ENCODE data around the gene EFNA5. TPM values are rescaled to one million over a fixed set of nuclear protein-coding genes. Genes with fewer than 3 reads are reported as not detected.

Gene EFNA5
- polyA plus RNA-seq, 1 donor (not counting 4 experiments of a cell fraction or from before 2014, with no cell fraction given): 4.8 TPM

DNA sequence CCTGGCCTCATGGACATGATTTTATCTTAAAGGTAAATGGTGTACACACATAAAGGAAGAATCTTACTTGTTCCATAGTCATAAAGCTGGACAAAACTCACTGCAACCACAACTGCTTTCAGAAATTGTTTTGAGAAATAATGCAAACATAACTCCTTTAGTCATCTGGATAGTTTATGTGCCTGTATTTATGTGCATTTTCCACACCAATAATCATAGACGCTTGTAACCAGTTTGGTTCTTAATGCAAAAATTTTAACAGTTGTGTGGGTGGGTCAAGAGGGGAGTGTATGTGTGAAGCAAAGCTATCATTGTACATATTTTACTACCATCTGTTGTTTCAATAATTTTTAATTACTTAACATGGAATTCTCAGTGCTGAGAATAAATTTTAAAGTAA, 80.1 kb downstream of the EFNA5 start:
- dilution Hi-C loops (cut with MboI; ENCODE audit: extremely low pct_ligation_motif_present, low sequenced_read_pairs): no loop called here
- Histone ChIP-seq H3K9me3 (ENCODE audit: control insufficient read depth, low read depth, low read length) (no peaks in the 10 kb centered on the region), H3K9me1 (ENCODE audit: control insufficient read depth, extremely low read depth, insufficient read depth, low read length) (no peaks in the 10 kb centered on the region), H4K20me1 (ENCODE audit: control insufficient read depth, extremely low read depth, insufficient read depth, low read length) (no peaks in the 10 kb centered on the region), H3K36me3 (ENCODE audit: control insufficient read depth in 2 of 2, extremely low read depth in 1 of 2, insufficient read depth in 2 of 2, low read length in 2 of 2) (no peaks in the 10 kb centered on the region), H3K4me2 (ENCODE audit: control insufficient read depth, extremely low read depth, insufficient read depth, low read depth, low read length) (no peak overlapping the region), H3K4me3 (ENCODE audit: control insufficient read depth in 2 of 3, extremely low read depth in 1 of 3, insufficient read depth in 2 of 3, low read depth in 1 of 3, low read length in 3 of 3) (no peak overlapping the region), H2AFZ (ENCODE audit: control insufficient read depth, low read length) (no peak overlapping the region), H3K27ac (ENCODE audit: control insufficient read depth, insufficient read depth, low read length) (no peak overlapping the region), H3K4me1 (ENCODE audit: control insufficient read depth, extremely low read depth, insufficient read depth, low read length) (peaks cover 13% of the 10 kb centered on the region), H3K79me2 (ENCODE audit: control insufficient read depth, insufficient read depth, low read length) (peaks cover 3% of the 10 kb centered on the region), H3K9ac (ENCODE audit: control insufficient read depth, extremely low read depth, insufficient read depth, low read length) (no peak overlapping the region), H3K27me3 (ENCODE audit: control insufficient read depth, extremely low read depth, insufficient read depth, low read length) (no peaks in the 10 kb centered on the region)
- no peak for TF ChIP-seq EZH2 (IDR thresholded peaks at IDR 0.05; ENCODE audit: low read length)
- TF ChIP-seq, protein P1, sequence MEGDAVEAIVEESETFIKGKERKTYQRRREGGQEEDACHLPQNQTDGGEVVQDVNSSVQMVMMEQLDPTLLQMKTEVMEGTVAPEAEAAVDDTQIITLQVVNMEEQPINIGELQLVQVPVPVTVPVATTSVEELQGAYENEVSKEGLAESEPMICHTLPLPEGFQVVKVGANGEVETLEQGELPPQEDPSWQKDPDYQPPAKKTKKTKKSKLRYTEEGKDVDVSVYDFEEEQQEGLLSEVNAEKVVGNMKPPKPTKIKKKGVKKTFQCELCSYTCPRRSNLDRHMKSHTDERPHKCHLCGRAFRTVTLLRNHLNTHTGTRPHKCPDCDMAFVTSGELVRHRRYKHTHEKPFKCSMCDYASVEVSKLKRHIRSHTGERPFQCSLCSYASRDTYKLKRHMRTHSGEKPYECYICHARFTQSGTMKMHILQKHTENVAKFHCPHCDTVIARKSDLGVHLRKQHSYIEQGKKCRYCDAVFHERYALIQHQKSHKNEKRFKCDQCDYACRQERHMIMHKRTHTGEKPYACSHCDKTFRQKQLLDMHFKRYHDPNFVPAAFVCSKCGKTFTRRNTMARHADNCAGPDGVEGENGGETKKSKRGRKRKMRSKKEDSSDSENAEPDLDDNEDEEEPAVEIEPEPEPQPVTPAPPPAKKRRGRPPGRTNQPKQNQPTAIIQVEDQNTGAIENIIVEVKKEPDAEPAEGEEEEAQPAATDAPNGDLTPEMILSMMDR (optimal IDR thresholded peaks at IDR 0.05 in 1 of 3, IDR thresholded peaks at IDR 0.05 in 1 of 3, conservative IDR thresholded peaks at IDR 0.05 in 1 of 3; ENCODE audit: extremely low read depth in 1 of 3, insufficient read depth in 2 of 3, low read length in 3 of 3): no peak
- FAIRE-seq (no peak), DNase-seq (ENCODE audit: low read depth, low spot score) (no peak)

DNA sequence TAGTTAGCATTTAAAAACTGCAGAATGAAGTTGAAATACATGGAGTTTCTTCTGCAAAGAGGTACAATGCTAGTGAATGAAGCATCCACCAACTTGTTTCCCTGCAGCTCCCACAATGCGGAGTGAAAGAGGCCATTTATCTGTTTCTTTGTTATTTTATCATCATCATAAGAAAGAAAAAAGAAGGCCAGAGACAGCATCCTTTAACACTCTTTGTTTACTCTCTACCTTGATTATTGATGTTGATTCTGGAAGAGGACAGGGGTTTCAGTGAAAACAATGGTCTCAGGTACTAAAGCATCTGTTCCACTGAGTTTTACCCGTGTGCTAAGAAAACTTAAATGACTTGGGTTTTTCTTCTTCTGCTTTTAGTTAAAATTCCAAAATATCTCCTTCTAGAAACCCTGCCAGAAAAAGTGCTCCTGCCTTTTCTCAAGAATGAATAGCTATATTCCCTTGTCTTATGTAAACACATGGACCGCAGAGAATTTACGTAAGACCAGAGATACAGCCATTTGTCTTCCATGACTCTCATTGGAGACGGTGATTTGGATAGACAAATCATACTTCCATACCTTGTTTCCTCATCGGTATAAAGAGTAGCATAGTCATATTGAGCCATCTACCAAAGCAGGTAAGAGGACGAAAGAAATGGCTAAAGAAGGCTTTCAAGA, 81.1 kb downstream of the EFNA5 start:
- dilution Hi-C loops (cut with MboI; ENCODE audit: extremely low pct_ligation_motif_present, low sequenced_read_pairs): no loop called here
- H3K9ac ChIP-seq (ENCODE audit: control insufficient read depth, extremely low read depth, insufficient read depth, low read length): no peak overlapping the region
- H3K9me3 ChIP-seq (ENCODE audit: control insufficient read depth, low read depth, low read length): no peaks in the 10 kb centered on the region
- no peak overlapping the region for H2AFZ ChIP-seq (ENCODE audit: control insufficient read depth, low read length)
- FAIRE-seq: no peak
- no peak overlapping the region for H3K27ac ChIP-seq (ENCODE audit: control insufficient read depth, insufficient read depth, low read length)
- peaks cover 2% of the 10 kb centered on the region for H3K79me2 ChIP-seq (ENCODE audit: control insufficient read depth, insufficient read depth, low read length)
- no peak overlapping the region for H3K4me3 ChIP-seq (ENCODE audit: control insufficient read depth in 2 of 3, extremely low read depth in 1 of 3, insufficient read depth in 2 of 3, low read depth in 1 of 3, low read length in 3 of 3)
- H3K4me2 ChIP-seq (ENCODE audit: control insufficient read depth, extremely low read depth, insufficient read depth, low read depth, low read length): no peak overlapping the region
- H3K4me1 ChIP-seq (ENCODE audit: control insufficient read depth, extremely low read depth, insufficient read depth, low read length): peaks cover 10% of the 10 kb centered on the region
- no peaks in the 10 kb centered on the region for H3K27me3 ChIP-seq (ENCODE audit: control insufficient read depth, extremely low read depth, insufficient read depth, low read length)
- no peak for DNase-seq (ENCODE audit: low read depth, low spot score)
- TF ChIP-seq EZH2 (IDR thresholded peaks at IDR 0.05; ENCODE audit: low read length): no peak
- TF ChIP-seq, protein P1 (optimal IDR thresholded peaks at IDR 0.05 in 1 of 3, IDR thresholded peaks at IDR 0.05 in 1 of 3, conservative IDR thresholded peaks at IDR 0.05 in 1 of 3; ENCODE audit: extremely low read depth in 1 of 3, insufficient read depth in 2 of 3, low read length in 3 of 3): no peak
- no peaks in the 10 kb centered on the region for H3K36me3 ChIP-seq (ENCODE audit: control insufficient read depth in 2 of 2, extremely low read depth in 1 of 2, insufficient read depth in 2 of 2, low read length in 2 of 2)
- H4K20me1 ChIP-seq (ENCODE audit: control insufficient read depth, extremely low read depth, insufficient read depth, low read length): no peaks in the 10 kb centered on the region
- no peaks in the 10 kb centered on the region for H3K9me1 ChIP-seq (ENCODE audit: control insufficient read depth, extremely low read depth, insufficient read depth, low read length)

All from keratinocyte (primary cell).